A204.1 (cell line): ENCODE results near the gene RNASET2.
"Not testable (repeated sequence)": the region's sequence is repeated elsewhere in the genome, so short reads cannot be mapped to it uniquely, and the experiment has no call there.

Experiments
- FAIRE-seq: peaks from 2 replicates; lab custom pipeline; 2012; peaks lifted over from hg19 to GRCh38; lab: Jason Lieb, UNC

The RNASET2 gene

GRCh38 chr6:166927240-166927934 is 29.0 kb downstream of the RNASET2 start:
- no peak for FAIRE-seq

GRCh38 chr6:166926748-166927147 is 29.6 kb downstream of the RNASET2 start:
- FAIRE-seq, result no peak

DNA sequence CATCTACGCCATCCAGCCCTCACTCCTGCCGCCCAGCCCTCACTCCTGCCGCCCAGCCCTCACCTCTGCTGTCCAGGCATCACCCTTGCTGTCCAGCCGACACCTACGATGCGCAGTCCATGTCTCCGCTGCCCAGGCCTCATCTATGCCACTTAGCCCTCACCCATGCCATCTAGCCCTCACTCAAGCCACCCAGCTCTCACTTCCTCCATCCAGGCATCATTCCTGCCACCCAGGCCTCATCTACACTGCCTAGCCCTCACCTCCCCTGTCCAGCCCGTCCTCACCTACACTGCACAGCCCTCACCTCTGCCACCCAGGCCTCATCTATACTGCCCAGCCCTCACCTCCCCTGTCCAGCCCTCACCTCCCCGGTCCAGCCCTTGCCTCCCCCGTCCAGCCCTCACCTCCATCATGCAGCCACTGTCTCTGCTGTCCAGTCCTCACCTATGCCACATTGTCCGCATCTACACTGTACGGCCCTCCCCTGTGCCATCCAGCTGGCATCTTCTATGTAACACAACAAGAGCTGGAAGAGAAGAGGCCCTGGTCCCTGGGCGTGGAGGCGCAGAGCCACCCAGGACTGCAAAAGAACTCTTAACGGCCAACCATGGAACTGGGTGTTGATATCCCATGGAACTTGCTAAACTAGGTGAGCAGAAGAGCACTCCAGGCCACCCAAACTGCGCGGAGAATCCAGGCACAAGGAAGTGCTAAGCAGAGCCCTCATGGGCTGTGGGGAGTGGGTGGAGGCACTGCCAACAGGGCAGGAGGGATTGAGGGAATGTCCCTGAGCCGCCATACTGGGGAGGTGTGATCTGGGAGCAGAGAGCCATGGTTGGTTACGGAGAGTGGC is 31.0 kb downstream of the RNASET2 start:
- no peak for FAIRE-seq

DNA sequence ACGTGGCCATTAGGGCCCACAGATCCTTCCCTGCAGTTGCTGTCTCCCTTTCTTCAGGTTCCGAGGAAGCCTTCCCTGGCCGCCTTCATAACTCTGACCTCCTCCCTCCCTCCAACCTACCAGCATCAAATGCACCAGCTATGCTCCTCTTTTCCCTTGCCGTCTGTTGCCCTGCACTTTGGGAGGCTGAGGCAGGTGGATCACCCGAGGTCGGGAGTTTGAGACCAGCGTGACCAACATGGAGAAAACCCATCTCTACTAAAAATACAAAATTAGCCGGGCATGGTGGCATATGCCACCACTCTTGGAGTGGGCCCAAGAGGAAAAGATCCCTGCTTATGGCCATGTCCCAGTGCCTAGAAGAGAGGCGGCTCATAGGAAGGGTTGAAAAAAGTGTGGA is 31.8 kb downstream of the RNASET2 start:
- FAIRE-seq, result no peak

GRCh38 chr6:166922937-166923336 is 33.4 kb downstream of the RNASET2 start:
- FAIRE-seq, result no peak

GRCh38 chr6:166921570-166921969 is 34.8 kb downstream of the RNASET2 start:
- no peak for FAIRE-seq

DNA sequence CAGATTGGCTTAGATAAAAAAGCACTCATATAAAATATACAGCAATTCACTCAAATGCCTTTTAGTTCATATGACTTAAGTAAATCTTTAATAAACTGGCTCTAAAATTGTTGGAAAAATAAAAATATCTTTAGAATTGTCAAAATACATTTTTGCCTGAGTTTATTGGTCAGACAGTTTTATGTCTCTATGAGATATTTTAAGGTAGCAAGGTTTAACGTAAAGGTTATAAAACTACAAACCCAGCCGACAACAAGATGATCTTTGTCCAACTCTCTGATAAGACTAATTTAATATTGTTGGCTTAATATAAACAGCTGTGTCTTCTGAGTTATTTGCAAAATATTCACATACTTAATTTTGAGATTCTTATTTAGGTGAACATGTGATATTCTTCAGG is 39.5 kb downstream of the RNASET2 start:
- FAIRE-seq, result no peak

DNA sequence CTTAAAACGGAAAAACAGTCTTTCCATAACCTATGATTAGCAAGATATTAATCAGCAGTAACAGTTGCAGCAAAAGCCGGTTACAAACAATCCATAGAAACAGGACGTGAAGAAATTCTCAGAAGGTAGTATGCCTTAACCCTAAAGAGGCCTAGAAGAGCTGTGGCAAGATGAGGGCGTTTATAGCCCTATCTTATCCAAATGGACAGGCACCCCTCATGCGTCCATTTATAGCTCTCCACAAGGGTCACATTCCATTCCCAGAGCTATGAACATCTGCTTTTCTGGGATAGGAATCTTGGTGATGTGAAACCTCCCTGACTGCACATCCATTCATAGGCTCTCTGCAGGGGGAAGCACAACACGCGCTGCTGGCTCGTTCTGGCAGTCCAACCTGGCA is 40.9 kb downstream of the RNASET2 start:
- not testable (repeated sequence) for FAIRE-seq

DNA sequence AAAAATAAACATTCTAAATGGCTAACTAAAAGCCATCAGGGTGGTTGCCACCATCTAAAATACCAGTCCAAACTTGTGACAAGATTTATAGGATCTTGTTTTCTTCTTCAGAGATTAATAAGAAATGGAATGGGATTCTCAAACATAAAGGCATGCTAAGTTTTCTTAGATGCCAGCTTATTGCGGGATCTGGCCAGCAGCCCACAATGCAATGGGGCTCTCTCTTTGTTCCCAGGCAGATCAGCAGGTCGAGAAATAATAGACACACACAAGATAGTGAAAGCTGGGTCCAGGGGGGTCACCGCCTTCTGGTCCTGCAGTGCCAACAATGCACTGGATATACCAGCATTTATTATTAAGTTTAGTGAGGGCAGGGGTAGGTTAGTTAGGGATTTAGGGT is 41.4 kb downstream of the RNASET2 start:
- FAIRE-seq, result not testable (repeated sequence)

- FAIRE-seq, result no peak
Measured at GRCh38 chr6:166911248-166911677, 45.1 kb downstream of the RNASET2 start.

GRCh38 chr6:166910601-166911000 is 45.7 kb downstream of the RNASET2 start:
- FAIRE-seq, result no peak

DNA sequence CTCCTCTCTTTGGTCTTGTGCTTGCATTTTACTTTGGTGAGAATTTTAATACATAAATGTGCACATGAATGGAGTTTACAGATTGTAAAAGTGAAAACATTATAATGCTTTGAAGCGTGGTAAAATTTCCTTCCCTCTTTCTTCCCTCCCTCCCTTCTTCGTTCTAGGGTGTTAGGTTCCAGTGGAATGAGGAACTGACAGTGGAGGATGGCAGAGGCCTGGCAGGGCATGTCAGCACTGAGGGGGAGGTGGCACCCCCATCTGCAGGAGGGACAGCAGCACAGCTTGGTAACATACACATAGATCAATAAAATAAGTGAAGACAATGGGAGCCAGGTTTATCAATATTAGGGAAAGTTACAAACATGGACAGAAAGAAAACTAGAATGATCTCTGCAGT is 47.5 kb downstream of the RNASET2 start:
- FAIRE-seq, result no peak

DNA sequence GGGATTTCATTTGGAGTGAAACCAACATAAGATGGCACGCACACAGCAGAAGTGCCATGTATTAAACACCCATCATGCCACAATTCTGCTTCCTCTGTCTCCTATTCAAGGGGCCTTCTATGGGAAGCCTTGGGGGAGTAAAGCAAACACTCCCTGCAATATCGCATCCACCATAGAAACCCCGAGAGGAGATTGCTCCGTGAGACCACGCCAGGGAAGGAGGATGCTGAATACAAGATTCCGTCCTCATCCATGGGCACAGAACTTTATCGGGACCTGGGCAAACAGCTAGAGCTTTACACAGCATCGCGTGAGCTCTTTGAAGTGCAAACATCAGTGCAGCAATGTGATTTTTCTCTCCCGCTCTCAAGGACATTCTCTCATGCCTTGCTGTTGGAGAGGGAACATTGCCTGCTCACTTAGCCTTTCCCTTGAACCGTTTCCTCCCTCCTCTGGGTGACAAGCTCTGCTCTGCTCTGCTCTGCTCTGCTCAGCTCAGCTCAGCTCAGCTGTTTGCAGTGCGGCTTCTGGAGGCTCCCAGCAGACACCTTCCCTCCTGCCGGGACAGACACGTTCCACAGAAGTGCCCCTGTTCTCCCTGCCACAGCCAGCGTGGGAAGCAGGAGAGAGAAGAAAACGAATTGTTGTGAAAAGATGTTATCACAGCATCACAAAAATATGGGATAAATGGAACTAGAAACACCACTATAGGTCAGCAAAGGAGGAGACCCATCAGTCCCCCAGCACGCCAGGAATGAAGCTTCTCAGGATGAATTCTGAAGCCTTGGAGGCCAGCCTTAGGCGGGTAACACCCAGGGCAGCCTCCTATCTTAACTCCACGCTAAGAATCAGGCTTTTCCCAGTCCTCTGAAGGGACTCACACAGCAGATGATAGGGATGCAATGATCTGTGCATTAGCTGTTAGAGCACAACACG is 48.2 kb downstream of the RNASET2 start:
- FAIRE-seq, result no peak

GRCh38 chr6:166907373-166907841 is 48.9 kb downstream of the RNASET2 start:
- no peak for FAIRE-seq

GRCh38 chr6:166906376-166907044 is 49.8 kb downstream of the RNASET2 start:
- no peak for FAIRE-seq

DNA sequence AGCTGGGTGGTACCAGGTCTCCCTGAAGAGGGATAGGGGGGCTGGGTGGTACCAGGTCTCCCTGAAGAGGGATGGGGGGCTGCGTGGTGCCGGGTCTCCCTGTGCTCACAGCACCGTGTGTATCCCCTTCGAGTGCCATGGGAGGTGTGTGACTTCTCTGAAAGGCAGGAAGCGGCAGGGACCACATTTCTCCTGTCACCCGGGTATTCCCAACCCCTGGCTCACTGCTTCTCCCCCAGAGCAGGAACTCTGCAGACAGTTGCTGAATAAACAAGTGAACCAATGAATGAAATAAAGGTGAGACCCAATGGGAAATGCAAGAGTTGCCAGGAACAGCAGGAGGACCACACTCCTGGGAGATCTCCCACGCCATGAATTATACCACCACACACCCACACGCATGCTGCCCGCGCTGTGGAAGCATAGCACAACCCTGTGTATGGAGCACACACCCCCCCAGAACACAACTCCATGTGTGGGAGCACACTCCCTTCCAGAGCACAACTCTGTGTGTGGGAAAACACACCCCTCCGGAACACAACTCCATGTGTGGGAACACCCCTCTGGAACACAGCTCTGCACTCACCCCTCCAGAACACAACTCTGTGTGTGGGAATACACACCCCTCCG is 50.7 kb downstream of the RNASET2 start:
- FAIRE-seq, result no peak

GRCh38 chr6:166905013-166905412 is 51.3 kb downstream of the RNASET2 start:
- FAIRE-seq, result no peak

- no peak for FAIRE-seq
Measured at GRCh38 chr6:166904101-166904746, 52.1 kb downstream of the RNASET2 start.

GRCh38 chr6:166903500-166903899 is 52.9 kb downstream of the RNASET2 start:
- no peak for FAIRE-seq

- no peak for FAIRE-seq
Measured at GRCh38 chr6:166903027-166903426, 53.3 kb downstream of the RNASET2 start.
